Measurements from ENCODE around the gene CSNK1G2.

DNA sequence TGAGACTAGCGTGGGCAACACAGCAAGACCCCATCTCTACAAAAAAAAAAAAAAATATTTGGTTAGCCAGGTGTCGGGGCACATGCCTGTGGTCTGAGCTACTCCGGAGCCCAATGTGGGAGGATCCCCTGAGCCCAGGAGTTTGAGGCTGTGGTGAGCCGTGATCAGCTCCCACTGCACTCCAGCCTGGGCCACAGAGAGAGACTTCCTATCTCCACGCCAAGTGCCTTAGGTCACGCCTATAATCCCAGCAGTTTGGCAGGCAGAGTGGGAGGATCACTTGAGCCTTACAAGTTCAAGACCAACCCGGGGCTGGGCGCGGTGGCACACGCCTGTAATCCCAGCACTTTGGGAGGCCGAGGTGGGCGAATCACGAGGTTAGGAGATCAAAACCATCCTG lies 44.5 kb upstream of the CSNK1G2 start:
- TF ChIP-seq GATAD1 (CRISPR knock-in tag; IDR thresholded peaks at IDR 0.05) = no peak
- TF ChIP-seq ZNF317 (CRISPR knock-in tag; IDR thresholded peaks at IDR 0.05) = no peak
- no peak for TF ChIP-seq TP53 (CRISPR knock-in tag; conservative IDR thresholded peaks at IDR 0.05)
- no peak for TF ChIP-seq EZH2 (conservative IDR thresholded peaks at IDR 0.05; ENCODE audit: low read depth, low read length)
- TF ChIP-seq, protein P1, sequence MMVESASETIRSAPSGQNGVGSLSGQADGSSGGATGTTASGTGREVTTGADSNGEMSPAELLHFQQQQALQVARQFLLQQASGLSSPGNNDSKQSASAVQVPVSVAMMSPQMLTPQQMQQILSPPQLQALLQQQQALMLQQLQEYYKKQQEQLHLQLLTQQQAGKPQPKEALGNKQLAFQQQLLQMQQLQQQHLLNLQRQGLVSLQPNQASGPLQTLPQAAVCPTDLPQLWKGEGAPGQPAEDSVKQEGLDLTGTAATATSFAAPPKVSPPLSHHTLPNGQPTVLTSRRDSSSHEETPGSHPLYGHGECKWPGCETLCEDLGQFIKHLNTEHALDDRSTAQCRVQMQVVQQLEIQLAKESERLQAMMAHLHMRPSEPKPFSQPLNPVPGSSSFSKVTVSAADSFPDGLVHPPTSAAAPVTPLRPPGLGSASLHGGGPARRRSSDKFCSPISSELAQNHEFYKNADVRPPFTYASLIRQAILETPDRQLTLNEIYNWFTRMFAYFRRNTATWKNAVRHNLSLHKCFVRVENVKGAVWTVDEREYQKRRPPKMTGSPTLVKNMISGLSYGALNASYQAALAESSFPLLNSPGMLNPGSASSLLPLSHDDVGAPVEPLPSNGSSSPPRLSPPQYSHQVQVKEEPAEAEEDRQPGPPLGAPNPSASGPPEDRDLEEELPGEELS (CRISPR knock-in tag; IDR thresholded peaks at IDR 0.05) = no peak
- TF ChIP-seq, protein P2, sequence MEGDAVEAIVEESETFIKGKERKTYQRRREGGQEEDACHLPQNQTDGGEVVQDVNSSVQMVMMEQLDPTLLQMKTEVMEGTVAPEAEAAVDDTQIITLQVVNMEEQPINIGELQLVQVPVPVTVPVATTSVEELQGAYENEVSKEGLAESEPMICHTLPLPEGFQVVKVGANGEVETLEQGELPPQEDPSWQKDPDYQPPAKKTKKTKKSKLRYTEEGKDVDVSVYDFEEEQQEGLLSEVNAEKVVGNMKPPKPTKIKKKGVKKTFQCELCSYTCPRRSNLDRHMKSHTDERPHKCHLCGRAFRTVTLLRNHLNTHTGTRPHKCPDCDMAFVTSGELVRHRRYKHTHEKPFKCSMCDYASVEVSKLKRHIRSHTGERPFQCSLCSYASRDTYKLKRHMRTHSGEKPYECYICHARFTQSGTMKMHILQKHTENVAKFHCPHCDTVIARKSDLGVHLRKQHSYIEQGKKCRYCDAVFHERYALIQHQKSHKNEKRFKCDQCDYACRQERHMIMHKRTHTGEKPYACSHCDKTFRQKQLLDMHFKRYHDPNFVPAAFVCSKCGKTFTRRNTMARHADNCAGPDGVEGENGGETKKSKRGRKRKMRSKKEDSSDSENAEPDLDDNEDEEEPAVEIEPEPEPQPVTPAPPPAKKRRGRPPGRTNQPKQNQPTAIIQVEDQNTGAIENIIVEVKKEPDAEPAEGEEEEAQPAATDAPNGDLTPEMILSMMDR (CRISPR knock-in tag; IDR thresholded peaks at IDR 0.05) = no peak
- TF ChIP-seq ZNF879 (CRISPR knock-in tag; IDR thresholded peaks at IDR 0.05) = no peak
- no peak for TF ChIP-seq CENPX (CRISPR knock-in tag; IDR thresholded peaks at IDR 0.05)
- TF ChIP-seq ZNF780A (CRISPR knock-in tag; IDR thresholded peaks at IDR 0.05) = no peak
- TF ChIP-seq U2AF1 (optimal IDR thresholded peaks at IDR 0.05; ENCODE audit: low read depth, low read length) = no peak
- no peak for TF ChIP-seq ZNF121 (CRISPR knock-in tag; IDR thresholded peaks at IDR 0.05)
- no peak for TF ChIP-seq FOXK1 (CRISPR knock-in tag; IDR thresholded peaks at IDR 0.05; ENCODE audit: borderline replicate concordance, low read depth)
